T47D (cell line): ENCODE data around the gene TNFRSF21.

Experiments
- DNase-seq, 2 experiments: peaks; one replicate each; pipeline versions ENCODE4 v3.0.0 to v3.0.0-alpha.2; 2011 to 2012; ENCODE audit warnings: low read depth in 1 of 2, low spot score in 1 of 2
- JUND ChIP-seq: IDR thresholded peaks from 2 replicates; pipeline ENCODE4 v1.6.1; 2012; ENCODE audit warnings: low read depth
- in situ Hi-C: cut with HindIII; loops from 2 replicates; pipeline ENCODE4 v1.10.0; 2016; ENCODE audit warnings: low sequenced_read_pairs, low pct_unique_long_range_greater_than_20kb

TNFRSF21 gene, protein sequence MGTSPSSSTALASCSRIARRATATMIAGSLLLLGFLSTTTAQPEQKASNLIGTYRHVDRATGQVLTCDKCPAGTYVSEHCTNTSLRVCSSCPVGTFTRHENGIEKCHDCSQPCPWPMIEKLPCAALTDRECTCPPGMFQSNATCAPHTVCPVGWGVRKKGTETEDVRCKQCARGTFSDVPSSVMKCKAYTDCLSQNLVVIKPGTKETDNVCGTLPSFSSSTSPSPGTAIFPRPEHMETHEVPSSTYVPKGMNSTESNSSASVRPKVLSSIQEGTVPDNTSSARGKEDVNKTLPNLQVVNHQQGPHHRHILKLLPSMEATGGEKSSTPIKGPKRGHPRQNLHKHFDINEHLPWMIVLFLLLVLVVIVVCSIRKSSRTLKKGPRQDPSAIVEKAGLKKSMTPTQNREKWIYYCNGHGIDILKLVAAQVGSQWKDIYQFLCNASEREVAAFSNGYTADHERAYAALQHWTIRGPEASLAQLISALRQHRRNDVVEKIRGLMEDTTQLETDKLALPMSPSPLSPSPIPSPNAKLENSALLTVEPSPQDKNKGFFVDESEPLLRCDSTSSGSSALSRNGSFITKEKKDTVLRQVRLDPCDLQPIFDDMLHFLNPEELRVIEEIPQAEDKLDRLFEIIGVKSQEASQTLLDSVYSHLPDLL

GRCh38 chr6:47309291-47310130 is at the start of gene TNFRSF21:
TSS of gene TNFRSF21 (minus strand) at chr6:47309905. CDS start at chr6:47309511, 394 bp downstream.
- peak; percentile 88 to 95 for DNase-seq
- in situ Hi-C loops: no loop called here
- no peak for TF ChIP-seq JUND

GRCh38 chr6:47358440-47359225 is 48.9 kb upstream of the TNFRSF21 start:
- no peak for DNase-seq
- no peak for TF ChIP-seq JUND
- in situ Hi-C loops: no loop called here

DNA sequence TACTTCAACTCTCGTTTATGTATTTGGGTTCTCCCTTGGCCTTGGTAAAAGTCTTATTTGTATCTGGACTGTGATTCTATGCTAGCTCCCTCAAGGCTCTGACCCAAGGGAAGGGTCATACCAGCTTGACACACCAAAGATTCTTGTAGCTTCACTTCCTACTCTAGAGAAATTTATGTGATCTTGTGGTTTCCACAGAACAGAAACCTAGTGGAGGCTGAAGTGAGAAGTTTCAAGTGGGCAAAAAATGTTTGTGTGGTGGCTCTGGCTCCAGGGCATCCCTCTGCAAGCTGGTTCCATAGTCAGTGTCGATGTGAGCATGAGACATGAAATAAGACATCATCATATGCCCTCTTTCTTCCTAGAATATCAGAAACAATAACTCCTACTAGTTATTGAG is 48.1 kb upstream of the TNFRSF21 start:
- no peak for DNase-seq
- TF ChIP-seq JUND: no peak
- in situ Hi-C loops: no loop called here

DNA sequence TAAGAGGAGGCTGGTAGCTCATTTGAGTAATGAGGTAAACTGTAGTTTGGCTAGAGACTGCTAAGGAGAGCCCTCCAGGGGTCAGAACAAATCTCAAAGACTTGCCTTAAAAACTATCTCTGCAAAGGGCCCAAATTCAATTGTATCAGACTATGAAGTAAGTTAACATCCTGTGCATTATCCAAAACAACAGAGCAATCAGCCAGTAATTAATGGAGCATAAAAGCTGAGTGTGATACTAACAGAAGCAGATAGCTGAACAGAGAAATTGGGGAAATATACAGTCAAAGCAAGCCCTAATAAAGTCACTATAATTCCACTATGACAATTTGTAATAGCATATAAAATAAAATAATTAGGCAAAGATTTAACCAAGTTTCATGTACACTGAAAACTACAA is 45.8 kb upstream of the TNFRSF21 start:
- in situ Hi-C loops: no loop called here

DNA sequence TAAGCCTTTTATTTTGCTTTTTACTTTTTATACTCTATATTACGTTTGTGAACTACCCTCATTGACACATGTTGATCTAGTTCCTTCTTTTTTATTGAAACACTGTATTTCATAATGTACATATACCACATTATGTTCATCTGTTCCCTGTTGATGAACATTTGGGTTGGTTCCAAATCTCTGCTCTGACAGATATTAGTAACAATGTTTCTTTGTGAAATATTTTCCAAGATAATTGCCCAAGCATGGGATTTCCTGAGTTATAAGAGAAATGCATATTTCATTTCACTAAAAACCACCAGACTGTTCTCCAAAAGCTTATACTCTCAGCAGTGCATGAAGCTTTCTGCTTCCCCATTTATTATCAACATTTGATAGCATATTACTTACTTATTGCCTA is 44.2 kb upstream of the TNFRSF21 start:
- in situ Hi-C loops: no loop called here
- DNase-seq: no peak
- TF ChIP-seq JUND: no peak

More for the DNA sequence above, 45.8 kb upstream of the TNFRSF21 start:
- no peak for DNase-seq
- TF ChIP-seq JUND: no peak

- no peak for DNase-seq
- in situ Hi-C loops: no loop called here
- TF ChIP-seq JUND: no peak
Measured at GRCh38 chr6:47352966-47353365, 43.3 kb upstream of the TNFRSF21 start.

- in situ Hi-C loops: no loop called here
- TF ChIP-seq JUND: no peak
- DNase-seq: peak in 1 of 2 experiments; percentile 24
Measured at GRCh38 chr6:47352194-47352920, 42.7 kb upstream of the TNFRSF21 start.

DNA sequence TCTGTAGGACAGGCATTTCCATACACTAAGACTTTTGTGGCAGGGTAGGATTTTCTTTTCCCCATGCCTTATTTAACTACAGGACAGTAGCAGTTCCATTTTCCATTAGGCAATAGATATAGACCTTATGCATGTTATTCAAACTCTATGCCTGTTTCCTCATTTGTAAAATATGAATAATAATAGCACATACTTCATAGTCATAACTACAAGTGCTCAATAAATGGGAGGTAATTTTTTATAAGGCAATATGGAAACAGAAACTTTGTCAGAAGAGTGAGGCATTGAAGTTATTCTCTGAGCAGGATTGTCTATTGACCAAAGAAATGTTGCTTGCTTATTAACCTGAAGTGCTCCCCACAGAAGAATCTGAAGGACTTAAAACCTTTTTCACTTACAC is 41.9 kb upstream of the TNFRSF21 start:
- no peak for TF ChIP-seq JUND
- no peak for DNase-seq
- in situ Hi-C loops: no loop called here

DNA sequence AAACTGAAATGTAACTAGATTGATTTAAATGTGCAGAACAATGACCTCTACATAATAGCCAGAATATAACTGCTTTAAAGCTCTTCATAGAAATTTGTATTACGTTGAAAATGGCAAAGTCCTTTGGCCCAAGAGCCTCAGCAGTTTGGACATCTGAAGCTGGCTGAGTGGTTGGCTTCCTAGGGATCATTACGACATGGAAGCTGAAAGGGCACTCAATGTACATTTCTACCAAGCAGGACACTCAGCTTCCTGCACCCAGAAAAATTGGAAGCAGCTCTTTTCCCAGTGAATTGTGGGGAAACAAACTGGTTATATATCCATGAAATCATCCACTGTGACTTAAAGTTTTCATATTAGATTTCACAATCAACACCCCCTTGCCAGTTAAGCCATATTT is 40.2 kb upstream of the TNFRSF21 start:
- no peak for TF ChIP-seq JUND
- no peak for DNase-seq
- in situ Hi-C loops: no loop called here

- no peak for TF ChIP-seq JUND
- in situ Hi-C loops: no loop called here
- no peak for DNase-seq
Measured at GRCh38 chr6:47348316-47348863, 38.7 kb upstream of the TNFRSF21 start.

DNA sequence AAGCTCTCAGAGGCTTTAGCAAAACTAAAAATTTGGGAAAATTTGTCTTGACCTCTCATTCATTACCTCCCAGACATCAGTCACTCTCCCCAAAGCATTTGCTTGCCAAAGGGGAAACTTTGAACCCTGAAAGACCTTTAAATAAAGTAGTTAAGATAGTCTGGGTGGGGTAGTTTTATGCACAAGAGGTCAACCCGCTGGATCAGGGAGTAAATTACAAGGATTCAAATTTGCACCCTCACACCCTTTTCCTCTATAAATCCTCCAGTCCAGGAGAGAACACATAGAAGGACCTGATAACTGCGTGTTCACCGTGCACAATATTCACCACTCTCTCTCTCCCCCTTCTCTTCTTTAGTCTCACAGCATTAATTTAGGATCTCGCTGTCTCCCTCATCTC is 36.1 kb upstream of the TNFRSF21 start:
- TF ChIP-seq JUND: no peak
- DNase-seq: no peak
- in situ Hi-C loops: no loop called here
